Suprapubic skin (tissue), 4 donors: Measurements from ENCODE around the gene IKBKG. TPM values are rescaled to one million over a fixed set of nuclear protein-coding genes. Genes with fewer than 3 reads are reported as not detected.
"Not testable (repeated sequence)": the region's sequence is repeated elsewhere in the genome, so short reads cannot be mapped to it uniquely, and the experiment has no call there.

Experiments used
- DNase-seq, 2 donors: peaks; one replicate each; pipeline ENCODE4 v3.0.0-alpha.2; 2019; ENCODE audit warnings: low spot score in 2 of 2
- H3K27ac ChIP-seq: fragments of 200-600 bp; sonication (generic); one replicate; pipeline ENCODE4 v1.5.1; 2019
- H3K27me3 ChIP-seq: fragments of 200-600 bp; sonication (generic); one replicate; pipeline ENCODE4 v1.5.1; 2019
- H3K36me3 ChIP-seq: fragments of 200-600 bp; sonication (generic); one replicate; pipeline ENCODE4 v1.5.1; 2019
- H3K4me1 ChIP-seq: fragments of 200-600 bp; sonication (generic); one replicate; pipeline ENCODE4 v1.5.1; 2019
- H3K4me3 ChIP-seq: fragments of 200-600 bp; sonication (generic); one replicate; pipeline ENCODE4 v1.5.1; 2019; ENCODE audit warnings: mild to moderate bottlenecking
- H3K9me3 ChIP-seq: fragments of 200-600 bp; sonication (generic); one replicate; pipeline ENCODE4 v1.5.1; 2019
- EP300 ChIP-seq: sonication (generic); formaldehyde crosslinking; IDR thresholded peaks from one replicate; pipeline ENCODE4 v1.6.1; 2017; ENCODE audit warnings: antibody characterized with exemption
- POLR2A ChIP-seq, 2 donors: fragments of 450-650 bp; IDR thresholded peaks; one replicate each; pipeline ENCODE4 v1.6.1; 2017; ENCODE audit warnings: antibody characterized with exemption in 2 of 2, mild to moderate bottlenecking in 2 of 2, moderate library complexity in 2 of 2
- POLR2AphosphoS5 ChIP-seq, 3 donors: sonication (generic); formaldehyde crosslinking; IDR thresholded peaks; one replicate each; pipeline ENCODE4 v1.6.1; 2017; ENCODE audit warnings: antibody characterized with exemption in 3 of 3
- WGBS: methylation state at CpG from one replicate; pipeline ENCODE4 v1.1.5; 2018; 5-methylcytosine and 5-hydroxymethylcytosine counted together
- total RNA-seq, 4 donors: library from RNA; depleted of rRNA; stranded (reverse); fragments of >200 nt; gene quantifications; one replicate each; pipeline ENCODE4 v1.1.0, GENCODE V29; 2016
- TF ChIP-seq, protein P1 (sequence below), 2 donors: fragments of 200-600 bp in 1 of 2; fragments of 450-650 bp in 1 of 2; sonication (generic) in 1 of 2; IDR thresholded peaks; one replicate each; pipeline ENCODE4 v1.5.1; 2016 to 2019; ENCODE audit warnings: antibody characterized with exemption in 2 of 2, mild to moderate bottlenecking in 1 of 2, moderate library complexity in 1 of 2

The IKBKG gene
- total RNA-seq, 4 donors from 2014 or later = 13.1 to 18.3 (median 15.3) TPM

- Histone ChIP-seq H3K36me3 (peaks cover 14% of the 10 kb centered on the region), H3K4me1 (peaks cover 11% of the 10 kb centered on the region), H3K4me3 (no peak overlapping the region), H3K9me3 (no peaks in the 10 kb centered on the region), H3K27me3 (no peaks in the 10 kb centered on the region), H3K27ac (no peak overlapping the region)
- WGBS = 71% methylated on average over 7 of the region's 9 CpGs
- no peak for TF ChIP-seq POLR2A (IDR thresholded peaks at IDR 0.05)
- no peak for TF ChIP-seq EP300
- TF ChIP-seq, protein P1, sequence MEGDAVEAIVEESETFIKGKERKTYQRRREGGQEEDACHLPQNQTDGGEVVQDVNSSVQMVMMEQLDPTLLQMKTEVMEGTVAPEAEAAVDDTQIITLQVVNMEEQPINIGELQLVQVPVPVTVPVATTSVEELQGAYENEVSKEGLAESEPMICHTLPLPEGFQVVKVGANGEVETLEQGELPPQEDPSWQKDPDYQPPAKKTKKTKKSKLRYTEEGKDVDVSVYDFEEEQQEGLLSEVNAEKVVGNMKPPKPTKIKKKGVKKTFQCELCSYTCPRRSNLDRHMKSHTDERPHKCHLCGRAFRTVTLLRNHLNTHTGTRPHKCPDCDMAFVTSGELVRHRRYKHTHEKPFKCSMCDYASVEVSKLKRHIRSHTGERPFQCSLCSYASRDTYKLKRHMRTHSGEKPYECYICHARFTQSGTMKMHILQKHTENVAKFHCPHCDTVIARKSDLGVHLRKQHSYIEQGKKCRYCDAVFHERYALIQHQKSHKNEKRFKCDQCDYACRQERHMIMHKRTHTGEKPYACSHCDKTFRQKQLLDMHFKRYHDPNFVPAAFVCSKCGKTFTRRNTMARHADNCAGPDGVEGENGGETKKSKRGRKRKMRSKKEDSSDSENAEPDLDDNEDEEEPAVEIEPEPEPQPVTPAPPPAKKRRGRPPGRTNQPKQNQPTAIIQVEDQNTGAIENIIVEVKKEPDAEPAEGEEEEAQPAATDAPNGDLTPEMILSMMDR (IDR thresholded peaks at IDR 0.05) = no peak
- no peak for TF ChIP-seq POLR2AphosphoS5 (IDR thresholded peaks at IDR 0.05)
- no peak for DNase-seq
These were observed 11.5 kb upstream of the IKBKG start for GRCh38 chrX:154535892-154536291.

DNA sequence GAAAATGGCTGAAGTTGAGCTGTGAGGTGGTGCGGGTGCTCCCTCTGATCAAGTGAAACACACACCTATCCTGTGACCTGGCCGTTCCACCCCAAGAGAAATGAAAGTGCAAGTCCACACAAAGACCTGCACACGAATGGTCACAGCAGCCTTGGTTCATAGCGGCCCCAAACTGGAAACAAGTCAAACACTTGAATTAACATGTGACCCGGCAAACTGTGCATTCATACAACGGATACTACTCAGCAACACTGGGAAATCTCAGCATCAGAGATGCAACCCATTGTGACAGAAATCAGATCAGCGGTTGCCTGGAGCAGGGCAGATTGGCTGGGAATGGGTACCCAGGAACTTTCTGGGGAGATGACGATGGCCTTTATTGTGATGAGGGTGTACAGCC is 8.3 kb upstream of the IKBKG start:
- Histone ChIP-seq H3K27me3 (no peaks in the 10 kb centered on the region), H3K27ac (no peak overlapping the region), H3K4me1 (peaks cover 37% of the 10 kb centered on the region), H3K9me3 (no peaks in the 10 kb centered on the region), H3K36me3 (no peaks in the 10 kb centered on the region), H3K4me3 (no peak overlapping the region)
- DNase-seq = no peak
- WGBS = 83% methylated on average over 8 of the region's 8 CpGs
- TF ChIP-seq, protein P1 (IDR thresholded peaks at IDR 0.05) = no peak
- TF ChIP-seq POLR2A (IDR thresholded peaks at IDR 0.05) (no peak), POLR2AphosphoS5 (IDR thresholded peaks at IDR 0.05) (no peak), EP300 (no peak)

DNA sequence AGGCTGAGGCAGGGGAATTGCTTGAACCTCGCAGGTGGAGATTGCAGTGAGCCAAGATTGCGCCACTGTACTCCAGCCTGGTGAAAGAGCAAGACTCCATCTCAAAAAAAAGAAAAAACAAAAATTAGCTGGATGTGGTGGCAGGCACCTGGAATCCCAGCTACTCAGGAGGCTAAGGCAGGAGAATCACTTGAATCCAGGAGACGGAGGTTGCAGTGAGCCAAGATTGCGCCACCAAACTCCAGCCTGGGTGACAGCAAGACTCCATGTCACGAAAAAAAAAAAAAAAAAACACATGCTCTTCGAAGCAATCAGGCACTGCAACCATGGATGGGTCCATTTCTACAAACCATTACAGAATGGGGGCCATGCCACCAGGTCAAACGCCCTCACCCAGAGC is 7.1 kb upstream of the IKBKG start:
- not testable (repeated sequence) for H3K4me3 ChIP-seq, DNase-seq, H3K27ac ChIP-seq, H3K9me3 ChIP-seq, H3K36me3 ChIP-seq, H3K27me3 ChIP-seq
- 84% methylated on average over 6 of the region's 7 CpGs for WGBS
- H3K4me1 ChIP-seq = peaks cover 30% of the 10 kb centered on the region

DNA sequence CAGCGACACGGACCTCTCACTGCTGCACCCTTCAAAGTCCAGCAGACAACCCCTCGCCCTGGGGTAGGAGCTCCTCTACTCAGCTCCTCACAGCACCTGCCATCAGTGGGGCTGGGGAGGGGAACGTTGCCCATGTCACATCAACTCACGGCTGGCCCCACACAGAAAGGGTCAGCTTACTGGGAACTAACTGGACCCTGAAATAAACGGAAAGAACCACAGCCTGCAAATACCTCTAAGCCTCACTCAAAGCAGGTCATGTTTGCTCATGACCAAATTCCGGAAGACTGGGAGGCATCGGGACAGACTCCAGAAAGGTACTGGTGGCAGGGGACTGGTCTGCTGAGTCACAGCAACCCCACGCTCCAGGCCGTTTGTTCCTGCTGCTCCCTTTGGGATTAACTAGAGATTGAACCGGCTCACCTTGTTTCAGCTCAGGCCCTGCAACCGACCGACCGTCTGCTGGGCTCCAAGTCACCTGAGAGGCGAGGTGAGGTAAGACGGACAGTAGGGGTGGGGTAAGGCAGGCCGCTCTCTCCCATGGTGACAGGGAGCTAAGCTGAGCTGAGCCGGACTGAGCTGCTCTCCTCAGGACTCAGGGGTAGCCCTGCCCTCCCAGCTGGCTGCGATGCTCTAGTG is 6.4 kb upstream of the IKBKG start:
- Histone ChIP-seq H3K27ac (peak overlapping the region; percentile 77), H3K27me3 (no peaks in the 10 kb centered on the region), H3K9me3 (no peaks in the 10 kb centered on the region), H3K36me3 (no peaks in the 10 kb centered on the region), H3K4me3 (no peak overlapping the region), H3K4me1 (peaks cover 35% of the 10 kb centered on the region)
- TF ChIP-seq POLR2A (IDR thresholded peaks at IDR 0.05) (no peak), POLR2AphosphoS5 (IDR thresholded peaks at IDR 0.05) (no peak), EP300 (no peak)
- TF ChIP-seq, protein P1 (IDR thresholded peaks at IDR 0.05) = no peak
- peak in 1 of 2 donors; percentile 69 for DNase-seq
- WGBS = 74% methylated on average over 18 of the region's 19 CpGs

DNA sequence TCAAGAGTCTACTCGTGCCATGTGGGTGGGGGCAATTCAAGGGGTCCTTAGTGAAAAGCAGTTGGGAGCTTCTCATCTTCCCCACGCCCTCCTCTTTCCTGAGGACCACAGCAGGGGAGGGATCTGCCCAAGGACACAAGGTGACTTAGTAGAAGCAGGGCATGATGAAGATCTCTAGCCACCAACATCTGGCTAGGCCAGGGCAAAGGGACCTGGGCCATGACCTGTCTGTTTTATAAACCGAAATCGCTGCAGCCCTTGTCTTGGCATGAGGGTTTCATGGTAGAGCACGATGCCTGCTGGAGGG is 5.9 kb upstream of the IKBKG start:
- H3K4me1 ChIP-seq = peaks cover 39% of the 10 kb centered on the region
- 42% methylated on average over 3 of the region's 5 CpGs for WGBS
- no peak for TF ChIP-seq POLR2AphosphoS5 (IDR thresholded peaks at IDR 0.05)
- TF ChIP-seq, protein P1 (IDR thresholded peaks at IDR 0.05) = no peak
- no peak for TF ChIP-seq POLR2A (IDR thresholded peaks at IDR 0.05)
- no peak for TF ChIP-seq EP300

More for the DNA sequence above, 5.9 kb upstream of the IKBKG start:
- H3K4me3 ChIP-seq = no peak overlapping the region
- H3K9me3 ChIP-seq = no peaks in the 10 kb centered on the region
- no peaks in the 10 kb centered on the region for H3K36me3 ChIP-seq
- peak overlapping the region; percentile 77 for H3K27ac ChIP-seq
- H3K27me3 ChIP-seq = no peaks in the 10 kb centered on the region
- no peak for DNase-seq
